ENCODE data around the gene ZNF598. TPM values are rescaled to one million over a fixed set of nuclear protein-coding genes. Genes with fewer than 3 reads are reported as not detected.

Gene ZNF598
- total and polyA plus RNA-seq, 12 donors = 9.5 to 25.3 (median 14.2) TPM

- ATAC-seq (peak in 4 of 8 donors; percentile 6 to 23 (median 16)), DNase-seq (peak; percentile 40 to 65)
- Histone ChIP-seq H3K27ac (peak within 1 kb of the TSS; percentile 74 to 98 (median 94)), H3K4me1 (peaks cover 17 to 83% (median 60%) of the 10 kb centered on the region in 9 donors), H3K27me3 (peaks cover 0 to 41% (median 3%) of the 10 kb centered on the region in 7 donors), H3K9me3 (no peaks in the 10 kb centered on the region), H3K36me3 (peaks cover 0 to 24% (median 0%) of the 10 kb centered on the region in 9 donors), H3K4me3 (peak within 1 kb of the TSS; percentile 29 to 94 (median 84))
- intact Hi-C loops (cut with DNase I) = loop anchor here in 1 of 10 donors (10.0 kb wide), 2 partner anchors 58 to 228 kb away; partner anchors contain the start of gene ECI1
- 9 to 14% methylated on average over 28 to 58 of the region's 59 CpGs for WGBS, 2 donors
- no peak for TF ChIP-seq CTCF (IDR thresholded peaks at IDR 0.05)
Measured at GRCh38 chr16:2026461-2027023, 16.9 kb upstream of the ZNF598 start, which contains the start of gene NHERF2. Gene NHERF2 (plus strand): TSS chr16:2026902. CDS start chr16:2027006, 104 bp downstream.

DNA sequence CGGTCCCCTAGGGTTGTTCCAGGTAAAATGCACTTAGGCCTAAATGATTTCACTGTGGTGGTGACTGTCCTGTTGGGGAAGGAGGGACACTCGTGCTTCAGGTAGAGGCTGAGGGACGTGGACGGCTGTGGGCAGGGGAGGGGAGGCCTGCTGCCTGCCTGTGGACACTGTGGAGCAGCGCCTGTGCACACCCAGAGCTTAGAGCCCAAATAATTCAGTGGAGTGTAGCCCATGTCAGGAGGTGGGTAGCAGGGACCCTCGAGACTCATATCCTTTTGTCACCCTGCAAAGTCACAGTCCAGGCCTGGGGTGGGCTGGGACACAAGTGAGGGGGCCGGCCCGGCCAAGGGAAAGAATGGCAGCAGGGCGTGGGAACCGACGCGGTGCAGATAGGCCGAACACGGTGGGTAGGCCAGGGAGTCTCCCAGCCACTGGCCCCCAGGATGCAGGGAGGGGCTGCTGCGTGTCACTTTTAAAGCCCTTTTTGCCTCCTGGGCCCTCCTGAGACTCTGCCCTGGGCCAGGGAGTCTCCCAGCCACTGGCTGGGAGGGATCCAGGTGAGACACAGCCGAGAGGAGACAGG, 16.3 kb upstream of the ZNF598 start:
- H3K27me3 ChIP-seq = peaks cover 0 to 47% (median 9%) of the 10 kb centered on the region in 7 donors
- H3K36me3 ChIP-seq = peaks cover 0 to 18% (median 0%) of the 10 kb centered on the region in 9 donors
- intact Hi-C loops (cut with DNase I) = loop anchor here in 1 of 10 donors (10.0 kb wide), 2 partner anchors 59 to 229 kb away; partner anchors contain the start of gene ECI1
- no peaks in the 10 kb centered on the region for H3K9me3 ChIP-seq
- 66 to 67% methylated on average over 15 to 16 of the region's 16 CpGs for WGBS, 2 donors
- peaks cover 17 to 78% (median 54%) of the 10 kb centered on the region in 9 donors for H3K4me1 ChIP-seq
- DNase-seq = peak in 1 of 2 donors; percentile 14
- TF ChIP-seq CTCF (IDR thresholded peaks at IDR 0.05) = no peak
- no peak for ATAC-seq
- H3K27ac ChIP-seq = peak overlapping the region; percentile 74 to 98 (median 90)
- H3K4me3 ChIP-seq = peak overlapping the region in 9 of 10 donors; percentile 51 to 94 (median 85)

DNA sequence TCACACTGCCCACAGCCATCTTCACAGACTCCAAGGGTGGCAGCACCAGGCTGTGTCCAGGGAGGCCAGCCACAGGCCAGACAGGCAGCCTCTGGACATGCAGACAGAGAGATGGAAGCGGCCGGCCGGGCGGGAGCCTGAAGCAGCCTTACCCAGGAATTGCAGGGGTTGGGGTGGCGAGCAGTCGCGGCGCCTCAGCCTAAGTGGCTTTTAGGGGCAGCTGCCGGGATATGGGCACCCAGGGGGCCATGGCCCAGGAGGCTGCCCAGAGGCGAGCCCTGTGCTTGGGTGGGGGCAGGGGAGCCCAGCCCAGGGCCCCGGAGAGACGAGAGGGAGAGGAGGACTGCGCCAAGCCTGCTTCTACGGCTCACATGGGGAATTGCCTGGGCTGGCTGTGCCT, 15.6 kb upstream of the ZNF598 start:
- no peak for ATAC-seq
- Histone ChIP-seq H3K4me1 (peaks cover 22 to 79% (median 60%) of the 10 kb centered on the region in 9 donors), H3K27me3 (peaks cover 3 to 54% (median 16%) of the 10 kb centered on the region in 7 donors), H3K27ac (peak overlapping the region in 7 of 10 donors; percentile 35 to 98 (median 89)), H3K36me3 (peaks cover 0 to 11% (median 0%) of the 10 kb centered on the region in 9 donors), H3K9me3 (no peaks in the 10 kb centered on the region), H3K4me3 (peak overlapping the region in 4 of 10 donors; percentile 78 to 94 (median 85))
- no peak for TF ChIP-seq CTCF (IDR thresholded peaks at IDR 0.05)
- intact Hi-C loops (cut with DNase I) = loop anchor here in 1 of 10 donors (10.0 kb wide), 2 partner anchors 60 to 230 kb away; partner anchors contain the start of gene ECI1
- 91 to 93% methylated on average over 14 of the region's 14 CpGs for WGBS, 2 donors
- DNase-seq = no peak

- no peaks in the 10 kb centered on the region for H3K9me3 ChIP-seq
- intact Hi-C loops (cut with DNase I) = loop anchor here in 5 of 10 donors (5.0 to 10.0 kb wide), 5 partner anchors 33 to 231 kb away; partner anchors contain the start of gene ECI1 (in 1 of the 5)
- H3K36me3 ChIP-seq = no peaks in the 10 kb centered on the region
- TF ChIP-seq CTCF (IDR thresholded peaks at IDR 0.05) = no peak
- peak overlapping the region; percentile 72 to 98 (median 84) for H3K27ac ChIP-seq
- DNase-seq = peak in 1 of 2 donors; percentile 18
- H3K27me3 ChIP-seq = peaks cover 15 to 66% (median 29%) of the 10 kb centered on the region in 7 donors
- no peak for ATAC-seq
- 68 to 83% methylated on average over 12 of the region's 12 CpGs for WGBS, 2 donors
- H3K4me3 ChIP-seq = peak overlapping the region in 9 of 10 donors; percentile 18 to 50 (median 43)
- peaks cover 25 to 73% (median 60%) of the 10 kb centered on the region in 9 donors for H3K4me1 ChIP-seq
Measured at GRCh38 chr16:2024032-2024420, 14.4 kb upstream of the ZNF598 start.

Data from heart right ventricle (tissue), 16 donors.